Heart left ventricle (tissue), 13 donors: Measurements from ENCODE around the gene MROH8.

ENCODE experiments used
- POLR2A ChIP-seq, 2 donors: fragments of 450-650 bp; IDR thresholded peaks; one replicate each; pipeline ENCODE4 v1.6.1; 2017; ENCODE audit warnings: antibody characterized with exemption in 2 of 2, mild to moderate bottlenecking in 2 of 2, moderate library complexity in 2 of 2
- TF ChIP-seq, protein P1 (sequence below), 12 donors: fragments of 200-600 bp; sonication (generic) in 4 of 12; IDR thresholded peaks; one replicate each; pipeline versions ENCODE4 v1.5.0 to v1.8.0; 2018 to 2022; ENCODE audit warnings: antibody characterized with exemption in 12 of 12, mild to moderate bottlenecking in 5 of 12
- donor health status: ischemic (EF 13 %, LVEDD 7.1; RV severe dilation, severe dysfunction).
- donor health status: DM: no; HTN: yes; CAD: no.
- donor health status: DM: no; HTN: no; CAD: no.
- donor health status: ischemic (EF 25% LVEDD 6.9; RV normal size, moderate dysfunction).
- donor health status: ischemic (EF 25% LVEDD 5.7; RV mildly dilated, moderate dysfunction).
- donor health status: ischemic (EF 35%, LVEDD 5.7; RV mildly dilated, moderate dysfunction).
- donor health status: nonischemic (EF 11% LVEDD 7.7; RV severe dilation, severe dysfunction).
- donor health status: DM: yes; HTN: yes; CAD: no.
- donor health status: PGD.
- donor health status: ischemic (EF 29% LVEDD 5.4; RV normal size, mild dysfunction).
- donor health status: nonischemic (EF 23%, LVEDD 6.1; RV moderate dilation, normal function).

GRCh38 chr20:37202267-37202943 lies 23.1 kb upstream of the MROH8 start:
- TF ChIP-seq, protein P1, sequence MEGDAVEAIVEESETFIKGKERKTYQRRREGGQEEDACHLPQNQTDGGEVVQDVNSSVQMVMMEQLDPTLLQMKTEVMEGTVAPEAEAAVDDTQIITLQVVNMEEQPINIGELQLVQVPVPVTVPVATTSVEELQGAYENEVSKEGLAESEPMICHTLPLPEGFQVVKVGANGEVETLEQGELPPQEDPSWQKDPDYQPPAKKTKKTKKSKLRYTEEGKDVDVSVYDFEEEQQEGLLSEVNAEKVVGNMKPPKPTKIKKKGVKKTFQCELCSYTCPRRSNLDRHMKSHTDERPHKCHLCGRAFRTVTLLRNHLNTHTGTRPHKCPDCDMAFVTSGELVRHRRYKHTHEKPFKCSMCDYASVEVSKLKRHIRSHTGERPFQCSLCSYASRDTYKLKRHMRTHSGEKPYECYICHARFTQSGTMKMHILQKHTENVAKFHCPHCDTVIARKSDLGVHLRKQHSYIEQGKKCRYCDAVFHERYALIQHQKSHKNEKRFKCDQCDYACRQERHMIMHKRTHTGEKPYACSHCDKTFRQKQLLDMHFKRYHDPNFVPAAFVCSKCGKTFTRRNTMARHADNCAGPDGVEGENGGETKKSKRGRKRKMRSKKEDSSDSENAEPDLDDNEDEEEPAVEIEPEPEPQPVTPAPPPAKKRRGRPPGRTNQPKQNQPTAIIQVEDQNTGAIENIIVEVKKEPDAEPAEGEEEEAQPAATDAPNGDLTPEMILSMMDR (IDR thresholded peaks at IDR 0.05), result peak; percentile 61 to 84 (median 73)
- TF ChIP-seq POLR2A (IDR thresholded peaks at IDR 0.05), result no peak
